A673 (cell line): ENCODE measurements around the gene MAP6. TPM values are rescaled to one million over a fixed set of nuclear protein-coding genes. Genes with fewer than 3 reads are reported as not detected.

Experiments
- BruUV-seq: library from RNA; stranded (reverse); fragments of 400-500 nt; replicated peaks from 2 replicates; lab custom pipeline; 2021; lab: Mats Ljungman, UMichigan
- CTCF ChIA-PET: fragments of 300-600 bp; sonication (Branson Sonifier 250); formaldehyde crosslinking; loops from one replicate; lab custom pipeline; 2022; ENCODE audit warnings: antibody characterized with exemption; lab: Charles Lee
- POLR2A ChIA-PET: fragments of 300-600 bp; sonication (Branson Sonifier 250); formaldehyde crosslinking; loops from one replicate; lab custom pipeline; 2022; ENCODE audit warnings: antibody characterized with exemption; ENCODE audit not compliant: low non-redundant PET; lab: Charles Lee
- DNase-seq: peaks from one replicate; pipeline ENCODE4 v3.0.0-alpha.2; 2015; ENCODE audit warnings: low spot score
- H3K27ac ChIP-seq: fragments of 200-600 bp; sonication (generic); 2 replicates; pipeline ENCODE4 v1.5.1; 2016; ENCODE audit warnings: mixed run types, low read depth, mild to moderate bottlenecking, mixed read lengths, antibody characterized with exemption, low read length; ENCODE audit not compliant: poor library complexity, severe bottlenecking
- H3K27me3 ChIP-seq: fragments of 200-600 bp; sonication (generic); replicated peaks from 2 replicates; pipeline ENCODE4 v1.6.1; 2017; ENCODE audit warnings: mixed run types, low read depth, mild to moderate bottlenecking, mixed read lengths, antibody characterized with exemption, low read length; ENCODE audit not compliant: insufficient read depth, poor library complexity
- H3K36me3 ChIP-seq: fragments of 200-600 bp; sonication (generic); 2 replicates; pipeline ENCODE4 v1.6.1; 2016; ENCODE audit warnings: mixed run types, mild to moderate bottlenecking, mixed read lengths, antibody characterized with exemption, low read length; ENCODE audit not compliant: insufficient read depth, poor library complexity, severe bottlenecking
- H3K4me1 ChIP-seq: fragments of 200-600 bp; sonication (generic); 2 replicates; pipeline ENCODE4 v1.6.1; 2017; ENCODE audit warnings: mixed run types, mild to moderate bottlenecking, mixed read lengths, antibody characterized with exemption, low read length; ENCODE audit not compliant: insufficient read depth, poor library complexity, severe bottlenecking
- H3K4me3 ChIP-seq: fragments of 200-600 bp; sonication (generic); 2 replicates; pipeline ENCODE4 v1.5.1; 2016; ENCODE audit warnings: low read depth, mixed run types, mild to moderate bottlenecking, mixed read lengths, low read length; ENCODE audit not compliant: poor library complexity, severe bottlenecking
- H3K9me3 ChIP-seq: fragments of 200-600 bp; sonication (generic); 2 replicates; pipeline ENCODE4 v1.6.1; 2016; ENCODE audit warnings: mixed run types, low read depth, mild to moderate bottlenecking, mixed read lengths, antibody characterized with exemption, low read length; ENCODE audit not compliant: poor library complexity, severe bottlenecking
- CTCF ChIP-seq: fragments of 300-800, 200-600 bp; sonication (generic); conservative IDR thresholded peaks from 2 replicates; pipeline ENCODE4 v1.5.1; 2017; ENCODE audit warnings: low read depth, mild to moderate bottlenecking, antibody characterized with exemption, low read length, moderate library complexity, mixed read lengths
- EZH2 ChIP-seq: fragments of 200-600 bp; sonication (generic); IDR thresholded peaks from 2 replicates; pipeline ENCODE4 v1.6.1; 2017; ENCODE audit warnings: borderline replicate concordance, low read depth, mild to moderate bottlenecking, mixed read lengths, antibody characterized with exemption, low read length; ENCODE audit not compliant: poor library complexity, severe bottlenecking
- intact Hi-C: fragments of 100-400 bp; cut with micrococcal nuclease; formaldehyde crosslinking; loops from one replicate; pipeline ENCODE4 v1.10.0; 2022; ENCODE audit not compliant: unreplicated experiment
- total RNA-seq: library from RNA; stranded (reverse); gene quantifications from 2 replicates; pipeline ENCODE4 v1.2.3, GENCODE V29; 2021

MAP6 gene
- total RNA-seq, 1 experiment from 2014 or later: not detected

- TF ChIP-seq CTCF (no peak), EZH2 (no peak)
- no peaks in the 10 kb centered on the region for H3K36me3 ChIP-seq
- ChIA-PET CTCF (interaction anchor here (0.5 to 1.6 kb wide), 8 partner anchors 8 to 297 kb away, joined by 3 to 7 read pairs (median 4); no protein-coding TSS in a partner anchor), POLR2A (no interaction called here)
- H3K27ac ChIP-seq: no peak overlapping the region
- no peak overlapping the region for H3K4me3 ChIP-seq
- DNase-seq: no peak
- no TSS peak for BruUV-seq
- peaks cover 4% of the 10 kb centered on the region for H3K4me1 ChIP-seq
- H3K27me3 ChIP-seq: no peaks in the 10 kb centered on the region
- intact Hi-C loops: loop anchor here (5.0 to 10.0 kb wide), 2 partner anchors 111 to 617 kb away; no protein-coding TSS in a partner anchor
- H3K9me3 ChIP-seq: no peaks in the 10 kb centered on the region
These were observed 36.7 kb upstream of the MAP6 start for GRCh38 chr11:75705541-75705940.

DNA sequence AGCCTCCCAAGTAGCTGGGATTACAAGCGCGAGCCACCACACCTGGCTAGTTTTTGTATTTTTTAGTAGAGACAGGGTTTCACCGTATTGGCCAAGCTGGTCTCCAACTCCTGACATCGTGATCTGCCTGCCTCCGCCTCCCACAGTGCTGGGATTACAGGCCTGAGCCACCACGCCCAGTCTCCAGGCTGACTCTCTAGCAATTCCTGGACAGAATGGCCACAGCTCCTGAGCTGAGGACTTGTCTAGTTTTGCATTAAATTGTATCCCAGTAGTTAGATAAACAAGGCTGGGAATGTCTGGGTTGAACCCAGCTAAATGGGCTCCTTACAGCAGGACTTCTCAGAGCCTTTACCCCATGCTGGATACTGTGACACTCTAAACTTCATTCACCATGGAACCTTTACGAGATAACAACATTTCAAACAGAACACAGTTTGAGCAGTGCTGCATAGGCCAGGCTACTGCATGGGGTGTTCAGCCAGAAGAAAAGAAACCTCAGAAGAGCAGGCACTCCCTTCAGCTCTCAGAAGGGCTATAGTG, 34.9 kb upstream of the MAP6 start:
- ChIA-PET CTCF (no interaction called here), POLR2A (no interaction called here)
- no peak for DNase-seq
- no peak overlapping the region for H3K27ac ChIP-seq
- no peaks in the 10 kb centered on the region for H3K36me3 ChIP-seq
- intact Hi-C loops: loop anchor here (10.0 kb wide), 1 partner anchor 109 kb away; no protein-coding TSS in a partner anchor
- TF ChIP-seq EZH2: no peak
- TF ChIP-seq CTCF: no peak
- H3K27me3 ChIP-seq: peaks cover 3% of the 10 kb centered on the region
- H3K4me1 ChIP-seq: peaks cover 4% of the 10 kb centered on the region
- BruUV-seq: no TSS peak
- no peak overlapping the region for H3K4me3 ChIP-seq
- H3K9me3 ChIP-seq: no peaks in the 10 kb centered on the region

DNA sequence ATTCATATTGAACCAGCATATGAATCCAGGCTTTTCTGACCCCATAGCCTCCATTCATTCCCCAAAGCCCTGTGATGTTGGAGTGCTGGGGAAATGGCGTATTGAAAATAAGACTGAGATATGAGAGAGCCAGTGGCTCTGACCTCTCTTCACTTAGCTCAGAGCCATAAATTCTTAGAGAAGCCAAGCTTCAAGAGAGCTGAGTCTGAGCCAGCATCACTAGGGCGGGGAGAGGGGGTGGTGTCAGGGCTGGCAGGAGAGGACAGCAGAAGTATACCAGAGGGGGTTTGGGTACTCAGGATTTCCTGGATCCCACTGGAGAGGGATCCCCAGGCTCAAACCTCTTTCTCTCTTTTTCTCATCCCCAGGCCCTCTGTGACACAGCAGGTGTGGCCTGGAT, 32.1 kb upstream of the MAP6 start:
- intact Hi-C loops: loop anchor here (10.0 kb wide), 1 partner anchor 106 kb away; no protein-coding TSS in a partner anchor
- BruUV-seq: no TSS peak
- Histone ChIP-seq H3K9me3 (no peaks in the 10 kb centered on the region), H3K36me3 (no peaks in the 10 kb centered on the region), H3K4me1 (peaks cover 3% of the 10 kb centered on the region), H3K27ac (no peak overlapping the region), H3K4me3 (no peak overlapping the region), H3K27me3 (peaks cover 6% of the 10 kb centered on the region)
- POLR2A ChIA-PET: no interaction called here
- TF ChIP-seq EZH2 (no peak), CTCF (no peak)
- DNase-seq: no peak
- CTCF ChIA-PET: no interaction called here
